GM13976 (cell line): ENCODE measurements around the gene SLC8A1.

Experiments
- DNase-seq: peaks from one replicate; pipeline ENCODE4 v3.0.0; 2012; ENCODE audit warnings: low spot score
- in situ Hi-C: fragments of 300-500 bp; cut with MboI; formaldehyde crosslinking; loops from one replicate; pipeline ENCODE4 v1.12.0; 2022; ENCODE audit warnings: low sequenced_read_pairs, mixed read lengths, inconsistent platforms; ENCODE audit not compliant: unreplicated experiment
- TF ChIP-seq, protein P1 (sequence below): IDR thresholded peaks from 2 replicates; pipeline ENCODE4 v1.5.1; 2012; ENCODE audit warnings: borderline replicate concordance, mild to moderate bottlenecking; ENCODE audit not compliant: insufficient read depth; ENCODE audit errors: extremely low read depth, missing control alignments, control extremely low read depth

SLC8A1 gene

GRCh38 chr2:40168546-40168945 is 283.3 kb downstream of the SLC8A1 start:
- in situ Hi-C loops = no loop called here
- no peak for DNase-seq
- TF ChIP-seq, protein P1, sequence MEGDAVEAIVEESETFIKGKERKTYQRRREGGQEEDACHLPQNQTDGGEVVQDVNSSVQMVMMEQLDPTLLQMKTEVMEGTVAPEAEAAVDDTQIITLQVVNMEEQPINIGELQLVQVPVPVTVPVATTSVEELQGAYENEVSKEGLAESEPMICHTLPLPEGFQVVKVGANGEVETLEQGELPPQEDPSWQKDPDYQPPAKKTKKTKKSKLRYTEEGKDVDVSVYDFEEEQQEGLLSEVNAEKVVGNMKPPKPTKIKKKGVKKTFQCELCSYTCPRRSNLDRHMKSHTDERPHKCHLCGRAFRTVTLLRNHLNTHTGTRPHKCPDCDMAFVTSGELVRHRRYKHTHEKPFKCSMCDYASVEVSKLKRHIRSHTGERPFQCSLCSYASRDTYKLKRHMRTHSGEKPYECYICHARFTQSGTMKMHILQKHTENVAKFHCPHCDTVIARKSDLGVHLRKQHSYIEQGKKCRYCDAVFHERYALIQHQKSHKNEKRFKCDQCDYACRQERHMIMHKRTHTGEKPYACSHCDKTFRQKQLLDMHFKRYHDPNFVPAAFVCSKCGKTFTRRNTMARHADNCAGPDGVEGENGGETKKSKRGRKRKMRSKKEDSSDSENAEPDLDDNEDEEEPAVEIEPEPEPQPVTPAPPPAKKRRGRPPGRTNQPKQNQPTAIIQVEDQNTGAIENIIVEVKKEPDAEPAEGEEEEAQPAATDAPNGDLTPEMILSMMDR = no peak

GRCh38 chr2:40168032-40168431 is 283.9 kb downstream of the SLC8A1 start:
- no peak for DNase-seq
- in situ Hi-C loops = no loop called here
- TF ChIP-seq, protein P1 = no peak

DNA sequence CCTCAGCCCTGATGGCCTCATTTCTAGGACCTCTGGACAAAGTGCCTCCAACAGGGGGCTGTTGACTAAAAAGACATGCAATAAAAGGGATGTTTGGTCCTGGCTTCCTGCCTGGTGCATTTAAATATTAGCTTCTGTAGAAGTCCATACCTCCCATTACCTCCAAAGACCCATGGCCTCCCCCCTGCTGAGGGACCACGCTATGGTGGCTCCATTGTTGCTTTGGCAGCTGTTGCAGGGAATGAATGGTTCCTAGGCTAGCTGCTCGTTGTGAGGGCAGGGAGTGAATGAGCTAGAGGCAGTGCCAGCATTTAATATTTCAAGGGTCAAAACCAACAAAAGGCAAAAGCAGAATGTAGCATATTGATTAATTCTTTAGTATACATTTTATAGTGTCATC is 285.9 kb downstream of the SLC8A1 start:
- in situ Hi-C loops = no loop called here
- TF ChIP-seq, protein P1 = no peak
- DNase-seq = no peak

- in situ Hi-C loops = no loop called here
- no peak for DNase-seq
- TF ChIP-seq, protein P1 = no peak
Measured at GRCh38 chr2:40165509-40165844, 286.4 kb downstream of the SLC8A1 start.

DNA sequence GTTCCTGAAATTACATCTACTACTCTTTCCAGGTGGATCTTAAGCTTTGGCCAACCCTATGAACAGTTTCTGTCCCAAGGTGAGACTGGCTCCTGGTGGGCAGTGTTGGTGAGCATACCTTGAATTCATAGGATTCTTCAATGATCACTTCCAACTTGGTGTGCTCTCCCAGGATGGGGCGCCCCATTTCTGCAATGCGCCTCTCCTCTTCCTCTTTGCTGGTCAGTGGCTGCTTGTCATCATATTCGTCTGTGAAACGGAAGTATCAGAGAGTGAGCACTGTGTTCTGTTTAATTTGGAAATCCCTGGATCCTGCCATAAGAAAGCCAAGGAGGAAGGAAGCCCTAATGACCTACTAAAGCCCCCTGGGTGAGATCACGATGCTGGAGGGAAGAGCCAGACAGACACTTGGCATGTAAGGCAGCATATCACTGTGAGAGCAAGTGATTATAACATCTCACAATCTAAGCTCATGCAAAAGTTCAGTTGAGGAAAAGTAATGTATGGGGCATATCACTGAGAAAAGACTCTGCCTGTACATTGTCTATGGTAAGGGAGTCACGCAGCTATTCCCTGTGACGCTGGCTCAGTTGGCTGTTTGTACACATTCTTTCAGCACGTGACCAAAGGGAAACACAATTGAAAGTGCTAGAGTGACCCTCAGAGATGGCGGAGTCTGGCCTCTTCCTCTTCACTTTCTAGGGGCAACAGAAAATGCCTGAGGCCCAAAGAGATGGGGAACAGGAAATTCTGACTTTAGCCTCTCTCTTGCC is 287.0 kb downstream of the SLC8A1 start:
- no peak for DNase-seq
- TF ChIP-seq, protein P1 = no peak
- in situ Hi-C loops = no loop called here

- in situ Hi-C loops = no loop called here
- no peak for DNase-seq
- TF ChIP-seq, protein P1 = no peak
Measured at GRCh38 chr2:40161986-40162385, 289.9 kb downstream of the SLC8A1 start.

- TF ChIP-seq, protein P1 = no peak
- DNase-seq = no peak
- in situ Hi-C loops = no loop called here
Measured at GRCh38 chr2:40160751-40161218, 291.1 kb downstream of the SLC8A1 start.
